ENCODE data around the gene C1QTNF4. TPM values are rescaled to one million over a fixed set of nuclear protein-coding genes. Genes with fewer than 3 reads are reported as not detected.
"Not testable (repeated sequence)": the region's sequence is repeated elsewhere in the genome, so short reads cannot be mapped to it uniquely, and the experiment has no call there.

C1QTNF4 gene
- total RNA-seq, 3 donors from 2014 or later = 0.18 TPM; not detected in 2

DNA sequence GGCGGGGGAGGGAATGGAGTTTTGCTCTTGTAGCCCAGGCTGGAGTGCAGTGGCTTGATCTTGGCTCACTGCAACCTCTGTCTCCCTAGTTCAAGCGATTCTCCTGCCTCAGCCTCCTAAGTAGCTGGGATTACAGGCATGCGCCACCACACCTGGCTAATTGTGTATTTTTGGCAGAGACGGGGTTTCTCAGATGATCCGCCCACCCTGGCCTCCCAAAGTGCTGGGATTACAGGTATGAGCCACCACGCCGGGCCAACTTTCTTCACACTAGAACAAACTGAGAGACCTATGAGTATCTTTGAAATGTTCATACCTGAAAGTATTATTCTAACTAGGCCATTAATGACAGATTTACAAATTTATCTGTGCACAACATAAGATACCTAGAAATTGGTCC, 47.9 kb downstream of the C1QTNF4 start:
- not testable (repeated sequence) for H3K9me3 Mint-ChIP-seq, DNase-seq
- peaks cover 73% of the 10 kb centered on the region for H3K4me1 Mint-ChIP-seq (ENCODE audit: low read depth)

DNA sequence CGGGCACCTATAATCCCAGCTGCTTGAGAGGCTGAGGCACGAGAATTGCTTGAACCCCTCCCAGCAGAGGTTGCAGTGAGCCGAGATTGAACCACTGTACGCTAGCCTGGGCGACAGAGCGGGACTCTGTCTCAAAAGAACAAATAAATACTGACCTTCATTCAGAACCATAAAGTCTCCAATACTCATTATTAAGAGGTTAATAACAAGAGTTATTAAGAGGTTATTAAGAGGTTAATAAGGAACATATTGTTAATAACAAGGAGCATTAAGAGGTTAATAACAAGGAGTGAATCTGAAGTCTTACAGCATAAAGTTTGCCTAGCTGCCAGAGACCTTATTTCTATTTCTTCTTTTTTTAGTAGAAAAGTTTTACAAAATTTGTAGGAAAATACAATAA, 48.9 kb downstream of the C1QTNF4 start:
- no peak for ATAC-seq
- peaks cover 73% of the 10 kb centered on the region for H3K4me1 Mint-ChIP-seq (ENCODE audit: low read depth)
- no peaks in the 10 kb centered on the region for H3K27me3 Mint-ChIP-seq (ENCODE audit: low read depth)
- H3K36me3 Mint-ChIP-seq (ENCODE audit: insufficient read depth) = peaks cover 9% of the 10 kb centered on the region
- DNase-seq = no peak
- no peak overlapping the region for H3K4me3 Mint-ChIP-seq
- H3K9me3 Mint-ChIP-seq = no peaks in the 10 kb centered on the region

More for the DNA sequence above, 47.9 kb downstream of the C1QTNF4 start:
- H3K4me3 Mint-ChIP-seq; H3K27me3 Mint-ChIP-seq (ENCODE audit: low read depth); ATAC-seq: not testable (repeated sequence)
- peaks cover 14% of the 10 kb centered on the region for H3K36me3 Mint-ChIP-seq (ENCODE audit: insufficient read depth)

DNA sequence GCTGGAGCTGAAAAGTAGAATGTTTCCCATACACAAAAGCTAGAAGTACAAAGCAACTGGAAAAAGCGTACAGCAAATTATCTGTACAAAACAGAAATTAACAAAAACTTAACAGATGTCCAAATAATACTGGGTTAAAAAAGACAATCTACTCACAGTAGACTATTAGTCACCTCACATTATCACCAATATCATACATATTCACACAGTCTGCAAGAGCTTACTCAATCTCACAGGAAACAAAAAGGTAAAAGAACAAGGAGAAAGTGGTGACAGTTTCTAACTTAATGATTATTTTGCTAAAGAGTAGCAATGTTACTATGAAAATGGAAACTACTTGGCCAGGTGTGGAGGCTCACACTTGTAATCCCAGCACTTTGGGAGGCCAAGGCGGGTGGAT, 53.1 kb downstream of the C1QTNF4 start:
- DNase-seq (no peak), ATAC-seq (peak; percentile 20 to 29)
- Mint-ChIP-seq H3K27me3 (ENCODE audit: low read depth) (no peaks in the 10 kb centered on the region), H3K4me3 (peak overlapping the region; percentile 58), H3K4me1 (ENCODE audit: low read depth) (peaks cover 66% of the 10 kb centered on the region), H3K36me3 (ENCODE audit: insufficient read depth) (peaks cover 6% of the 10 kb centered on the region), H3K9me3 (no peaks in the 10 kb centered on the region)

DNA sequence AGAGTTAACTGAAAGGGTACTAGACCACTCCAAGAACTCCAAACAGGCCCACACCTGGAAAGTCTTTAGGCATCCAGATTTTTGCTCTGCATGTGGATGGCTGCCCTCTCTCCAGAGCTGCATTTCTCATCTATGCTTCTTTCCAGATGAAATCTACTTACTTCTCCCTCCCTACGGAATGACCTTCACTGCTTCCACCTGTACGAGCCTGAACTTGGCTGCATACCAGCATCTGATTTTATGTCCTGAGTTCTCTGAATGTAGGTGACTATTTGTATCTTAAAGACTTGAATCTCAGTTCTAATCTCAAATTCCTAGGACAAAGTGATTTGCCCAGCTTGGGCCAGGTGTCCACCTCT, 54.6 kb downstream of the C1QTNF4 start:
- ATAC-seq (no peak), DNase-seq (no peak)
- Mint-ChIP-seq H3K27me3 (ENCODE audit: low read depth) (no peaks in the 10 kb centered on the region), H3K4me1 (ENCODE audit: low read depth) (peaks cover 70% of the 10 kb centered on the region), H3K9me3 (no peaks in the 10 kb centered on the region), H3K4me3 (peak overlapping the region; percentile 50), H3K36me3 (ENCODE audit: insufficient read depth) (peaks cover 9% of the 10 kb centered on the region)

Other genes starting within 250 kb of the C1QTNF4 start
- not detected for gene MYBPC3, start 241.7 kb downstream of the C1QTNF4 start, total RNA-seq
- 1 to 10 TPM in 2 of 3 donors, under 1 TPM in 1; 0.74 to 2.3 (median 1.1) TPM for gene SPI1, start 215.9 kb downstream of the C1QTNF4 start, total RNA-seq
- gene SLC39A13, start 185.8 kb downstream of the C1QTNF4 start, total RNA-seq = 10 to 100 TPM; 18.7 to 20.8 (median 19.5) TPM
- 100 to 1,000 TPM; 275 to 300 (median 299) TPM for gene PSMC3, start 168.0 kb downstream of the C1QTNF4 start, total RNA-seq
- under 1 TPM; 0.46 to 0.53 (median 0.52) TPM for gene RAPSN, start 145.3 kb downstream of the C1QTNF4 start, total RNA-seq
- gene CELF1, start 41.3 kb downstream of the C1QTNF4 start, total RNA-seq = 100 to 1,000 TPM; 186 to 199 (median 190) TPM
- gene PTPMT1, start 28.8 kb downstream of the C1QTNF4 start, total RNA-seq = 10 to 100 TPM; 47.1 to 54.7 (median 48.8) TPM
- gene KBTBD4, start 15.4 kb downstream of the C1QTNF4 start, total RNA-seq = 10 to 100 TPM; 19.6 to 24.7 (median 21.5) TPM
- 100 to 1,000 TPM; 164 to 174 (median 170) TPM for gene NDUFS3, start 15.3 kb downstream of the C1QTNF4 start, total RNA-seq
- under 1 TPM in 1 of 3 donors, not detected in 2; 0.13 TPM for gene FAM180B, start 7.7 kb downstream of the C1QTNF4 start, total RNA-seq
- gene MTCH2, start 48.1 kb upstream of the C1QTNF4 start, total RNA-seq = 100 to 1,000 TPM; 122 to 147 (median 128) TPM
- gene AGBL2, start 121.0 kb upstream of the C1QTNF4 start, total RNA-seq = 1 to 10 TPM in 2 of 3 donors, under 1 TPM in 1; 0.83 to 2.0 (median 1.7) TPM
- gene FNBP4, start 172.9 kb upstream of the C1QTNF4 start, total RNA-seq = 100 to 1,000 TPM; 113 to 129 (median 121) TPM